GM12874 (cell line): ENCODE measurements around the gene RBM47.

Experiments used
- CTCF ChIP-seq: IDR thresholded peaks from 2 replicates; pipeline ENCODE4 v1.5.1; 2011; ENCODE audit warnings: low read depth, mild to moderate bottlenecking, control low read depth, low read length, moderate library complexity; ENCODE audit not compliant: insufficient read depth

The RBM47 gene

DNA sequence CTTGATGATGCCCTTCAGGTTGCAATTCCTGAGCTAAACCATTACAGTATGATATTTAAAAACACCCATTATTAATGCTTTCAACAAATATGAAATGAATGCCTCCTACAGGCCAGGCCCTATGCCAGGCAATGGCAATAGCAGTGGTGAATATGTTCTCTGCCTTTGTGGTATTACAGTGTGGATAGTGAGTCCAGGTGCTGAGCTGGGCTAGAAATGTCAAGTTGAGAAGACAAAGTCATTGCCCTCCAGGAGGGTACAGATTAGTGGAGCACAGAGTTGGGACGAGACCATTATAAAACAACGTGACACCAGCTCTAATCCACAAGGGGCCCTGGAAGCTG lies 81.9 kb downstream of the RBM47 start:
- TF ChIP-seq CTCF, result no peak

- TF ChIP-seq CTCF, result no peak
Observed at GRCh38 chr4:40546969-40547788, 82.5 kb downstream of the RBM47 start.

DNA sequence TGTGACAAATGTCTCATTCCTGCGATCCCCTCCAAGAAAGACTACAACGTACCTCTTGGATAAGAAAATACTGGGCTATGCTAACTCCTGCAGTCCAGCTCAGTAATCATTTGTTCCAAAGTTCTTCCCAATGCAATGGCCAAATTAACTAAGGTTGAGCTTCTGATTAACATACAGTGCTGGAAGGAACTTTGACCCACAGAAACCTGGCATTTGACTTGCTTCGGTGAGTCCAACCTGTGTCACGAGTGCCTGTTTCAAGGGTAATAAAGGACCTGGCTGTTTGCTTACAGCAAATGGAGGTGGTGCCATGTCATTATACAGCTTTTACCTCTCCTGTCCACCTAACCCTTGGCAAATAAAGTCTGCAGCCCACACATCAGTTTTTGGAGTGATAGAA lies 83.2 kb downstream of the RBM47 start:
- TF ChIP-seq CTCF, result no peak

GRCh38 chr4:40544221-40544620 lies 85.4 kb downstream of the RBM47 start:
- TF ChIP-seq CTCF, result no peak

GRCh38 chr4:40540800-40541199 lies 88.9 kb downstream of the RBM47 start:
- TF ChIP-seq CTCF, result no peak

GRCh38 chr4:40536032-40536431 lies 93.6 kb downstream of the RBM47 start:
- TF ChIP-seq CTCF, result no peak

DNA sequence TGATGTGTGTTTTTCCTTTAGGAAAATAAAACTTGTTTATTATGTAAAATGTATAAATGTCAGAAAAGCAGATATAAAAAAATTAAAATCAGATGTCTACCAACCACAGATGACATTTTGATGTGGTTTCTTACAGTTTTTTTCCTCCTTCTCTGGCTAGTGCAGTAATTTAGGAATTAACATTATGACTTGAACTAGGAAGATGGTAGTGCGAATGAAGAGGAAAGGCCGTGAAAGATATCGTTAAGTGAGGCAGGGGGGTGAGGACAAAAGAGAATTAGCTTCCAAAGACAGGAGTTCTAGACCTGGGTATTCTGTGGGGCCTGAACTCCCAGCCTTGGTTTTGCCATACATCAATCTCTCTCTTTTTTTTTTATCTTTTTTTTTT lies 98.0 kb downstream of the RBM47 start:
- TF ChIP-seq CTCF, result no peak
